HG03066 (cell line): Measurements from ENCODE around the gene TMEM82.

Experiments used
- ATAC-seq: cut with Tn5 transposase; IDR thresholded peaks from one replicate; pipeline ENCODE4 v1.9.1; 2021; ENCODE audit warnings: low read depth; ENCODE audit not compliant: unreplicated experiment

Gene TMEM82

GRCh38 chr1:15719381-15720120 is 22.7 kb upstream of the TMEM82 start:
- no peak for ATAC-seq

GRCh38 chr1:15720861-15721260 is 21.4 kb upstream of the TMEM82 start:
- ATAC-seq = no peak

GRCh38 chr1:15722411-15722810 is 19.9 kb upstream of the TMEM82 start:
- ATAC-seq = no peak

GRCh38 chr1:15722836-15723532 is 19.3 kb upstream of the TMEM82 start:
- ATAC-seq = no peak

GRCh38 chr1:15723631-15724246 is 18.6 kb upstream of the TMEM82 start:
- no peak for ATAC-seq

- ATAC-seq = no peak
Observed at GRCh38 chr1:15724949-15725880, 17.1 kb upstream of the TMEM82 start.

- ATAC-seq = no peak
Observed at GRCh38 chr1:15726508-15726907, 15.8 kb upstream of the TMEM82 start.

GRCh38 chr1:15727021-15727420 is 15.3 kb upstream of the TMEM82 start:
- no peak for ATAC-seq

GRCh38 chr1:15727424-15727823 is 14.9 kb upstream of the TMEM82 start:
- ATAC-seq = no peak

- no peak for ATAC-seq
Observed at GRCh38 chr1:15727866-15728534, 14.3 kb upstream of the TMEM82 start.

- ATAC-seq = no peak
Observed at GRCh38 chr1:15728937-15729657, 13.2 kb upstream of the TMEM82 start.

GRCh38 chr1:15730423-15730822 is 11.9 kb upstream of the TMEM82 start:
- ATAC-seq = no peak

- ATAC-seq = no peak
Observed at GRCh38 chr1:15730936-15731335, 11.4 kb upstream of the TMEM82 start.

GRCh38 chr1:15731735-15732685 is 10.3 kb upstream of the TMEM82 start:
- ATAC-seq = no peak

GRCh38 chr1:15732686-15733081 is 9.6 kb upstream of the TMEM82 start:
- no peak for ATAC-seq

- ATAC-seq = no peak
Observed at GRCh38 chr1:15733218-15733725, 9.0 kb upstream of the TMEM82 start.

- ATAC-seq = no peak
Observed at GRCh38 chr1:15733726-15734226, 8.5 kb upstream of the TMEM82 start.

- no peak for ATAC-seq
Observed at GRCh38 chr1:15734296-15734695, 8.0 kb upstream of the TMEM82 start.
